ENCODE data around the gene ERGIC2.

The ERGIC2 gene

DNA sequence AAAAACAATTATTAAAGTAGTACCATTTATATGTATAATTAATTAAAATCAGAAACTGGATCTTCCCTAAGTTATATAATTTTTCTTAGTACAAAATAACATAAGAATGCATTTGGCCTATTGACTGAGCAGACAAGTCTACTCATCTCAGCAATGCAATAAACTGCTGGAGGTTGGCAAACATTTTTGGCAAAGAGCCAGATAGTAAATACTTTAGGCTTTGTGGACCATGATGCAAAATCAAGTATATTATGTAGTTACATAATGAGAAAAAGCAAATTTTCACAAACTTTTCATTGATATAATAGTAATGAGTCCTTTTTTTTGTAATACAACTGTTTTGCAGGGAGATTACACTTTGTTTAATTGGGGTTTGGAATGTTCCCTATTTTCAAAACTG is 30.9 kb downstream of the ERGIC2 start:
- TF ChIP-seq GLIS3 (CRISPR knock-in tag; IDR thresholded peaks at IDR 0.05) (no peak), BACH2 (CRISPR knock-in tag; IDR thresholded peaks at IDR 0.05; ENCODE audit: borderline replicate concordance) (no peak), TOX (CRISPR knock-in tag; IDR thresholded peaks at IDR 0.05; ENCODE audit: borderline replicate concordance) (no peak), ZNF8 (CRISPR knock-in tag; IDR thresholded peaks at IDR 0.05) (no peak), RARB (CRISPR knock-in tag; IDR thresholded peaks at IDR 0.05) (no peak), ZFP30 (CRISPR knock-in tag; IDR thresholded peaks at IDR 0.05) (no peak)
- TF ChIP-seq, protein P1, sequence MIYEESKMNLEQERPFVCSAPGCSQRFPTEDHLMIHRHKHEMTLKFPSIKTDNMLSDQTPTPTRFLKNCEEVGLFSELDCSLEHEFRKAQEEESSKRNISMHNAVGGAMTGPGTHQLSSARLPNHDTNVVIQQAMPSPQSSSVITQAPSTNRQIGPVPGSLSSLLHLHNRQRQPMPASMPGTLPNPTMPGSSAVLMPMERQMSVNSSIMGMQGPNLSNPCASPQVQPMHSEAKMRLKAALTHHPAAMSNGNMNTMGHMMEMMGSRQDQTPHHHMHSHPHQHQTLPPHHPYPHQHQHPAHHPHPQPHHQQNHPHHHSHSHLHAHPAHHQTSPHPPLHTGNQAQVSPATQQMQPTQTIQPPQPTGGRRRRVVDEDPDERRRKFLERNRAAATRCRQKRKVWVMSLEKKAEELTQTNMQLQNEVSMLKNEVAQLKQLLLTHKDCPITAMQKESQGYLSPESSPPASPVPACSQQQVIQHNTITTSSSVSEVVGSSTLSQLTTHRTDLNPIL (CRISPR knock-in tag; IDR thresholded peaks at IDR 0.05; ENCODE audit: low read depth) = no peak
- ATAC-seq = peak; percentile 67

DNA sequence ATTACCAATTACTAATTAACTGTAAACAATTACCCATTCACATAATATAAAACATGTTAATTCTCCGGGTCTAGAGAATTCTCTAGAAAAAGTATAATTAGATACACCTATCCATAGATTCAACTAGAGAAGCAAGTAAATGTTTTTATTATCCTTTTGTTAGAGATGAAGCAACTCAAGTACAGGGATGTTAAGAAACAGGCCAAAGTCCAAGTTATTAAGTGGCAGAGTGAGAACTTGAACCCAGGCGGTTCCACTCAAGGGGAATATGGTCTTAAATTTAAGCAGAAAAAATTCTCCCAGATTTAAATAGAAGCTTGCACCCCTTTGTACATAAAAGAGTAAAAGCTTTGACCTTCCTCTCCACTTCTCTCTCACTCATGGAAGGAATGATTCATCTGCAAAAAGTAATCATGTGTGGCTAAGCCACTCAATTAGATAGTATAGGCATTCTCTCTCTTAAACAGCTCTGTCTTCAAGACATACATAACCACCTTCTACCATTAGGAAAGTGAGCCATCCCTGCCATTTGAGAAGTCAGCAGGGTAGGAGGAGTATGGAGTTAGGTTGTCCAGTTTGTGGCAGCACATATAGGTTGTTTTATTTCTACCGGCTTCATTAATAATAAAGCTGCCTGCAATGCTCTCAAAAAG is 34.1 kb downstream of the ERGIC2 start:
- no peak for ATAC-seq
- no peak for TF ChIP-seq CSDC2 (CRISPR knock-in tag; IDR thresholded peaks at IDR 0.05)
- no peak for TF ChIP-seq SNAI2 (CRISPR knock-in tag; IDR thresholded peaks at IDR 0.05)
- no peak for TF ChIP-seq ZNF70 (CRISPR knock-in tag; IDR thresholded peaks at IDR 0.05)
- TF ChIP-seq ZNF565 (CRISPR knock-in tag; conservative IDR thresholded peaks at IDR 0.05; ENCODE audit: low read depth) = no peak
- no peak for TF ChIP-seq ISL1 (CRISPR knock-in tag; IDR thresholded peaks at IDR 0.05)
- TF ChIP-seq, protein P2, sequence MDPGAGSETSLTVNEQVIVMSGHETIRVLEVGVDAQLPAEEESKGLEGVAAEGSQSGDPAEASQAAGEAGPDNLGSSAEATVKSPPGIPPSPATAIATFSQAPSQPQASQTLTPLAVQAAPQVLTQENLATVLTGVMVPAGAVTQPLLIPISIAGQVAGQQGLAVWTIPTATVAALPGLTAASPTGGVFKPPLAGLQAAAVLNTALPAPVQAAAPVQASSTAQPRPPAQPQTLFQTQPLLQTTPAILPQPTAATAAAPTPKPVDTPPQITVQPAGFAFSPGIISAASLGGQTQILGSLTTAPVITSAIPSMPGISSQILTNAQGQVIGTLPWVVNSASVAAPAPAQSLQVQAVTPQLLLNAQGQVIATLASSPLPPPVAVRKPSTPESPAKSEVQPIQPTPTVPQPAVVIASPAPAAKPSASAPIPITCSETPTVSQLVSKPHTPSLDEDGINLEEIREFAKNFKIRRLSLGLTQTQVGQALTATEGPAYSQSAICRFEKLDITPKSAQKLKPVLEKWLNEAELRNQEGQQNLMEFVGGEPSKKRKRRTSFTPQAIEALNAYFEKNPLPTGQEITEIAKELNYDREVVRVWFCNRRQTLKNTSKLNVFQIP (CRISPR knock-in tag; IDR thresholded peaks at IDR 0.05; ENCODE audit: borderline replicate concordance, low read depth) = no peak
- TF ChIP-seq, protein P3, sequence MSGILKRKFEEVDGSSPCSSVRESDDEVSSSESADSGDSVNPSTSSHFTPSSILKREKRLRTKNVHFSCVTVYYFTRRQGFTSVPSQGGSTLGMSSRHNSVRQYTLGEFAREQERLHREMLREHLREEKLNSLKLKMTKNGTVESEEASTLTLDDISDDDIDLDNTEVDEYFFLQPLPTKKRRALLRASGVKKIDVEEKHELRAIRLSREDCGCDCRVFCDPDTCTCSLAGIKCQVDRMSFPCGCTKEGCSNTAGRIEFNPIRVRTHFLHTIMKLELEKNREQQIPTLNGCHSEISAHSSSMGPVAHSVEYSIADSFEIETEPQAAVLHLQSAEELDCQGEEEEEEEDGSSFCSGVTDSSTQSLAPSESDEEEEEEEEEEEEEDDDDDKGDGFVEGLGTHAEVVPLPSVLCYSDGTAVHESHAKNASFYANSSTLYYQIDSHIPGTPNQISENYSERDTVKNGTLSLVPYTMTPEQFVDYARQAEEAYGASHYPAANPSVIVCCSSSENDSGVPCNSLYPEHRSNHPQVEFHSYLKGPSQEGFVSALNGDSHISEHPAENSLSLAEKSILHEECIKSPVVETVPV (CRISPR knock-in tag; IDR thresholded peaks at IDR 0.05) = no peak
- TF ChIP-seq BACH2 (CRISPR knock-in tag; IDR thresholded peaks at IDR 0.05; ENCODE audit: borderline replicate concordance) = no peak
- no peak for TF ChIP-seq GLIS3 (CRISPR knock-in tag; IDR thresholded peaks at IDR 0.05)
- no peak for TF ChIP-seq OSR1 (CRISPR knock-in tag; IDR thresholded peaks at IDR 0.05)
- TF ChIP-seq, protein P4, sequence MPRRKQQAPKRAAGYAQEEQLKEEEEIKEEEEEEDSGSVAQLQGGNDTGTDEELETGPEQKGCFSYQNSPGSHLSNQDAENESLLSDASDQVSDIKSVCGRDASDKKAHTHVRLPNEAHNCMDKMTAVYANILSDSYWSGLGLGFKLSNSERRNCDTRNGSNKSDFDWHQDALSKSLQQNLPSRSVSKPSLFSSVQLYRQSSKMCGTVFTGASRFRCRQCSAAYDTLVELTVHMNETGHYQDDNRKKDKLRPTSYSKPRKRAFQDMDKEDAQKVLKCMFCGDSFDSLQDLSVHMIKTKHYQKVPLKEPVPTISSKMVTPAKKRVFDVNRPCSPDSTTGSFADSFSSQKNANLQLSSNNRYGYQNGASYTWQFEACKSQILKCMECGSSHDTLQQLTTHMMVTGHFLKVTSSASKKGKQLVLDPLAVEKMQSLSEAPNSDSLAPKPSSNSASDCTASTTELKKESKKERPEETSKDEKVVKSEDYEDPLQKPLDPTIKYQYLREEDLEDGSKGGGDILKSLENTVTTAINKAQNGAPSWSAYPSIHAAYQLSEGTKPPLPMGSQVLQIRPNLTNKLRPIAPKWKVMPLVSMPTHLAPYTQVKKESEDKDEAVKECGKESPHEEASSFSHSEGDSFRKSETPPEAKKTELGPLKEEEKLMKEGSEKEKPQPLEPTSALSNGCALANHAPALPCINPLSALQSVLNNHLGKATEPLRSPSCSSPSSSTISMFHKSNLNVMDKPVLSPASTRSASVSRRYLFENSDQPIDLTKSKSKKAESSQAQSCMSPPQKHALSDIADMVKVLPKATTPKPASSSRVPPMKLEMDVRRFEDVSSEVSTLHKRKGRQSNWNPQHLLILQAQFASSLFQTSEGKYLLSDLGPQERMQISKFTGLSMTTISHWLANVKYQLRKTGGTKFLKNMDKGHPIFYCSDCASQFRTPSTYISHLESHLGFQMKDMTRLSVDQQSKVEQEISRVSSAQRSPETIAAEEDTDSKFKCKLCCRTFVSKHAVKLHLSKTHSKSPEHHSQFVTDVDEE (CRISPR knock-in tag; IDR thresholded peaks at IDR 0.05) = no peak
- TF ChIP-seq RARB (CRISPR knock-in tag; IDR thresholded peaks at IDR 0.05) = no peak

DNA sequence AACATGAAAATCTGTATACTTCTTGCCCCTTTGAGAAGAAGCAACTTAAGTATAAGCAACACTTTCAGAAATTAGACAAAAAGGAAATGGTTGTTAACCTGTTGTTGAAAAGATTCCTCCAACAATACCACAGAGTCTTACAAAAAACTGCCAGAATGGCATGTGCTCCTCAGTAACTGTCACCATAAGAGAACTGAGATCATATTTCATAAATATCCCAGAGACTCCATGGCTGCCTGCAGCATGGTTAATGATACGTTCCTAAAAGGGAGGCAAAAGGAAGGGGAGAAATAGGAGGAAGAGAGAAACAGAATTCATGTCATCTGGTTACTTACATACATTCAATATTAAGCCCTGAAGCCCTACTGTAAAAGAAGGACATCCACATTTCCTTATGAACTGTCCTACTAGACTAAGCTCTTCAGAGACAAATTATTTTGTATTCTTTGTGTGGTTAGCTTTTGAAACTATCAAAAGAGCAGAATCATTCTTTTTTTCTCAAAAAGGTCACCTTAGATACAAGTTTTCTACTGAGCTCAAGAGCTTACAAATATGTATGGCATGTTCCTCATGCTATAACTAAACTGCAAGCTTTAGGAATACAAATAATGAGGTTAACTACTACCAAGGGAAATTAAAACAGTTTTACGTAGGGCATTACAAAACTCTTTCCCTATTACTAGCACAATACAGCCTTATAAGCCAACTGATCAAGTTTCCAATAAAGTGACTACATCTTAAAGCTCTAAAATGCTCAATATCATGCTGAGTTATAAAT is 37.8 kb downstream of the ERGIC2 start:
- ATAC-seq = no peak
- TF ChIP-seq ZFP3 (CRISPR knock-in tag; IDR thresholded peaks at IDR 0.05) = no peak
- TF ChIP-seq ISL1 (CRISPR knock-in tag; IDR thresholded peaks at IDR 0.05) = no peak
- TF ChIP-seq, protein P4 (CRISPR knock-in tag; IDR thresholded peaks at IDR 0.05) = no peak
- no peak for TF ChIP-seq PPARA (CRISPR knock-in tag; IDR thresholded peaks at IDR 0.05; ENCODE audit: borderline replicate concordance)
- TF ChIP-seq SNAI2 (CRISPR knock-in tag; IDR thresholded peaks at IDR 0.05) = no peak
- no peak for TF ChIP-seq OSR1 (CRISPR knock-in tag; IDR thresholded peaks at IDR 0.05)
- TF ChIP-seq, protein P2 (CRISPR knock-in tag; IDR thresholded peaks at IDR 0.05; ENCODE audit: borderline replicate concordance, low read depth) = no peak
- TF ChIP-seq, protein P1 (CRISPR knock-in tag; IDR thresholded peaks at IDR 0.05; ENCODE audit: low read depth) = no peak
- TF ChIP-seq TOX (CRISPR knock-in tag; IDR thresholded peaks at IDR 0.05; ENCODE audit: borderline replicate concordance) = no peak
- TF ChIP-seq, protein P5, sequence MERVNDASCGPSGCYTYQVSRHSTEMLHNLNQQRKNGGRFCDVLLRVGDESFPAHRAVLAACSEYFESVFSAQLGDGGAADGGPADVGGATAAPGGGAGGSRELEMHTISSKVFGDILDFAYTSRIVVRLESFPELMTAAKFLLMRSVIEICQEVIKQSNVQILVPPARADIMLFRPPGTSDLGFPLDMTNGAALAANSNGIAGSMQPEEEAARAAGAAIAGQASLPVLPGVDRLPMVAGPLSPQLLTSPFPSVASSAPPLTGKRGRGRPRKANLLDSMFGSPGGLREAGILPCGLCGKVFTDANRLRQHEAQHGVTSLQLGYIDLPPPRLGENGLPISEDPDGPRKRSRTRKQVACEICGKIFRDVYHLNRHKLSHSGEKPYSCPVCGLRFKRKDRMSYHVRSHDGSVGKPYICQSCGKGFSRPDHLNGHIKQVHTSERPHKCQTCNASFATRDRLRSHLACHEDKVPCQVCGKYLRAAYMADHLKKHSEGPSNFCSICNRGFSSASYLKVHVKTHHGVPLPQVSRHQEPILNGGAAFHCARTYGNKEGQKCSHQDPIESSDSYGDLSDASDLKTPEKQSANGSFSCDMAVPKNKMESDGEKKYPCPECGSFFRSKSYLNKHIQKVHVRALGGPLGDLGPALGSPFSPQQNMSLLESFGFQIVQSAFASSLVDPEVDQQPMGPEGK (CRISPR knock-in tag; IDR thresholded peaks at IDR 0.05; ENCODE audit: borderline replicate concordance) = no peak
- TF ChIP-seq ZC3H10 (CRISPR knock-in tag; IDR thresholded peaks at IDR 0.05) = no peak
- no peak for TF ChIP-seq CSDC2 (CRISPR knock-in tag; IDR thresholded peaks at IDR 0.05)
